LNCaP clone FGC (cell line): Measurements from ENCODE around the gene RIMS3.

Experiments used
- DNase-seq: peaks from one replicate; pipeline ENCODE4 v3.0.0-alpha.2; 2011; ENCODE audit warnings: low read depth
- H3K4me3 ChIP-seq: 2 replicates; pipeline ENCODE4 v1.5.1; 2011; ENCODE audit warnings: mild to moderate bottlenecking, low read depth, low read length, control low read depth
- CTCF ChIP-seq: IDR thresholded peaks from 2 replicates; pipeline ENCODE4 v1.5.1; 2012; ENCODE audit warnings: mild to moderate bottlenecking; ENCODE audit not compliant: control insufficient read depth, insufficient read depth; ENCODE audit errors: extremely low read depth

Gene RIMS3

GRCh38 chr1:40618108-40618507 lies 47.4 kb downstream of the RIMS3 start:
- H3K4me3 ChIP-seq: no peak overlapping the region
- no peak for DNase-seq
- TF ChIP-seq CTCF: no peak

DNA sequence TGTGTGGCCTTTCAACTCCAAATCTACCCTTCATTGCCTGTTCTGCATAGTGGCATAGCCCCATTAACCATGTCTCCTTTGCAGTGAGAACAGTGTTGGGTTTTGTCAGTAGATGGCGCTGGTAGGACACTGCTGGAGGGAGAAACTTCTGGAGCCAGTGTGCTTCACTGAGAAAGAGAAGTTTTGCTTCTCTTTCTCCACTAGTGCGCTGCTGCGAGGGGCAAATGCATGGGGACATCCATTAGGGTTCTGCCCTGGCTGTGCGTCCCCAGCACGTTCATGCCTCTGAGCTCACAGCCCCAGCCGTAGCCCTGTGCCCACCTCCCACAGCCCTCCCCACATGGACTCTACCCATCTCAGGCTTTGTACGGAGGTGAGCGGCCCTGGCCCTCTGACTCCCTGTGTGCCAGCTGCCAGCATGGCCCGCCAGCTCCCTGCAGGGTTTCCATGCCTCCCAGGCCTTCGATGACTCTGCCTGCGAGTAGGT lies 53.1 kb downstream of the RIMS3 start:
- DNase-seq: peak; percentile 30
- TF ChIP-seq CTCF: peak; percentile 99
- no peak overlapping the region for H3K4me3 ChIP-seq

DNA sequence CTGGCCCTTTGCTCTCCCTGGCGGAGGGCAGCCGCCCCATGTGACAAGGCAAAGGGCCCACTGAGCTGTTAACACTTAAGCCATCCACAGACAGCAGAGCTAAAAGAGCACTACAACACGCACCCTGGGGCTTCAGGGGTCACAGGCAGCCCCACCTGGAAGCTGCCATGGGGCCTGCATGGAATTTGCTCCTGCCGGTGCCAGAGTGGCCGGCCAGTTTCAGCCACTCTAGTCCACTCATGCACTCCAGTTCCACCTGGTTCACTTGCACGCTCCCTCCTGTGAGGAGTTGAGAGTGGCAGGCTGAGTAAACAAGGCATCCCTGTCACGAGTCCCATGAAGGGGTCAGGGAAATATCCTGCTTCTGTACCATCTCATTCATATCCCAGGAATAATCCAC lies 55.3 kb downstream of the RIMS3 start:
- H3K4me3 ChIP-seq: no peak overlapping the region
- DNase-seq: no peak
- no peak for TF ChIP-seq CTCF

DNA sequence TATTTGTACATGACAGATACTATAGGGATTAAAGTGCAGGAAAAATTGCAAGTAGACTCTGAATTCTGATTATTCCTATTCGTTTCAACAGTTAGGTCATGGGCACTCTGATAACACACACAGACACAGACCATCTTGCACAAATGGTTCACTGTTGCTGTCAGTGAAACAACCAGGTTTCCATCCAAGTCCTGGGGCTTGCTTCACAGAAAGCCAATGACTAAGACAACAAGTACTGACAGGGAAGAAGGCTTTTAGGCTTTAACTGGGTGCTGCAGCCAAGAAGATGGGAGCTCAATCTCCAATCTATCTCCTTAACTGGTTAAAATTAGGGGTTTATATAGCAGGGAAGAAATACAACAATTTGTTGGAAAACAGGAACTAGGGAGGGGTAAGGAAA lies 57.6 kb downstream of the RIMS3 start:
- no peak for DNase-seq
- TF ChIP-seq CTCF: no peak
- H3K4me3 ChIP-seq: no peak overlapping the region

GRCh38 chr1:40606978-40607377 lies 58.5 kb downstream of the RIMS3 start:
- TF ChIP-seq CTCF: no peak
- DNase-seq: no peak
- no peak overlapping the region for H3K4me3 ChIP-seq

GRCh38 chr1:40606194-40606593 lies 59.3 kb downstream of the RIMS3 start:
- no peak overlapping the region for H3K4me3 ChIP-seq
- DNase-seq: no peak
- no peak for TF ChIP-seq CTCF

- no peak for TF ChIP-seq CTCF
Observed at GRCh38 chr1:40599926-40600325, 65.6 kb downstream of the RIMS3 start.

More at GRCh38 chr1:40599926-40600325, 65.6 kb downstream of the RIMS3 start:
- no peak overlapping the region for H3K4me3 ChIP-seq
- no peak for DNase-seq
